GM21717 (cell line): ENCODE measurements around the gene USP32.
A peak's percentile ranks its signal among the peaks of the same experiment; 100 is the strongest.
"Not testable (repeated sequence)": the region's sequence is repeated elsewhere in the genome, so short reads cannot be mapped to it uniquely, and the experiment has no call there.

Source experiments
- ATAC-seq: cut with Tn5 transposase; IDR thresholded peaks from one replicate; pipeline ENCODE4 v1.9.1; 2021; ENCODE audit warnings: mild to moderate bottlenecking, moderate library complexity; ENCODE audit not compliant: unreplicated experiment

Gene USP32

GRCh38 chr17:60333628-60334031 is 58.3 kb downstream of the USP32 start:
- no peak for ATAC-seq

- not testable (repeated sequence) for ATAC-seq
These were observed 58.9 kb downstream of the USP32 start for GRCh38 chr17:60333072-60333471.

GRCh38 chr17:60332574-60332973 is 59.4 kb downstream of the USP32 start:
- ATAC-seq, result no peak

- no peak for ATAC-seq
These were observed 61.2 kb downstream of the USP32 start for GRCh38 chr17:60330731-60331130.

- ATAC-seq, result no peak
These were observed 63.3 kb downstream of the USP32 start for GRCh38 chr17:60328679-60329078.

GRCh38 chr17:60327901-60328273 is 64.0 kb downstream of the USP32 start:
- no peak for ATAC-seq

GRCh38 chr17:60327134-60327900 is 64.6 kb downstream of the USP32 start:
- no peak for ATAC-seq

- no peak for ATAC-seq
These were observed 65.2 kb downstream of the USP32 start for GRCh38 chr17:60326702-60327101.

- ATAC-seq, result no peak
These were observed 66.0 kb downstream of the USP32 start for GRCh38 chr17:60325730-60326524.

GRCh38 chr17:60323754-60324153 is 68.2 kb downstream of the USP32 start:
- no peak for ATAC-seq

- ATAC-seq, result no peak
These were observed 69.9 kb downstream of the USP32 start for GRCh38 chr17:60322056-60322387.

GRCh38 chr17:60321336-60322055 is 70.4 kb downstream of the USP32 start:
- ATAC-seq, result no peak

- no peak for ATAC-seq
These were observed 73.1 kb downstream of the USP32 start for GRCh38 chr17:60318830-60319229.

GRCh38 chr17:60318326-60318725 is 73.6 kb downstream of the USP32 start:
- ATAC-seq, result no peak

- no peak for ATAC-seq
These were observed 76.3 kb downstream of the USP32 start for GRCh38 chr17:60315650-60316049.

- ATAC-seq, result peak; percentile 33
These were observed 77.0 kb downstream of the USP32 start for GRCh38 chr17:60314900-60315299.

- ATAC-seq, result peak; percentile 53
These were observed 77.5 kb downstream of the USP32 start for GRCh38 chr17:60314423-60314822.

- no peak for ATAC-seq
These were observed 80.0 kb downstream of the USP32 start for GRCh38 chr17:60311936-60312335.

GRCh38 chr17:60311186-60311585 is 80.7 kb downstream of the USP32 start:
- no peak for ATAC-seq

- no peak for ATAC-seq
These were observed 86.8 kb downstream of the USP32 start for GRCh38 chr17:60305141-60305540.

GRCh38 chr17:60304502-60304901 is 87.4 kb downstream of the USP32 start:
- no peak for ATAC-seq
